ENCODE data around the gene ZNF175.
"Not testable (repeated sequence)": the region's sequence is repeated elsewhere in the genome, so short reads cannot be mapped to it uniquely, and the experiment has no call there.

ZNF175 gene

GRCh38 chr19:51593138-51593890 lies 22.2 kb downstream of the ZNF175 start:
- no peak for DNase-seq

DNA sequence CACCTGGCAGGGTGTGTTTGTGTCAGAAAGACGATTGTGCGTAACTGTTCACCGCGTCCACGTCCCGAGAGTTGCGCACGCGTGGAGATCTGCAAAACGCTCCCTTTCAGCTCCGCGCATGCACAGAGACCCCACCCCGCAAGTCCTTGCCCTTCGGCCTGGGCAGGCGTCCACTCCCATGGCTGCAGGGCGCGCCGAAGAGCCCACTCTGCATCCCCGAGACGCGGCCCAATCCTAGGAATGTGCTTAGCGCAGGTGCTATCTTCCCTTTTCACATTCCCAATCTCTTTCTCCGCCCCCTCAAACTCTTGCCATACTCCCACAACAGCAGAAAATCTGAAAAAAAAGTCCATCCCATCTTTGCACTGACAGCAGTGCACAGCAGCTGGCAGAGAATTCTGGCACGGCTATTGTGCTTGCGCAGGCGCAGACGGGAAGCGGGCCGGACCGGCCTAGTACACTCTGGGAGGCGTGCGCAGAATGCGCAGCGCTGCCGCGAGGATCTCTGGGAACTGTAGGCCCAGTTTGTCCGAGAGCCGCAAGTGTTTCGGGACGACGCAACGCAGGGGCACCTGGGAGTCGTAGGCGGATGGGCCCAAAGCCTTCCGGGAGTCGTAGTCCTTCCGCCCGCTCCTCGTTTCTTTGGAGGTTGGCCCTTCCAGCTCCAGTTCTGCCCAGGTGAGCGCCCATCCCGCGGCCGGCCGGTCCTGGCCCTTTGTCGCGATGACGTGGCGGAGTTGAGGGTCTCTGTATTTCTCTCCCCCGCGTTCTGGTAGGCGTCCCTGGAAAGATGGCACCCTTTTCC lies 23.1 kb downstream of the ZNF175 start:
- DNase-seq = peak; percentile 90

DNA sequence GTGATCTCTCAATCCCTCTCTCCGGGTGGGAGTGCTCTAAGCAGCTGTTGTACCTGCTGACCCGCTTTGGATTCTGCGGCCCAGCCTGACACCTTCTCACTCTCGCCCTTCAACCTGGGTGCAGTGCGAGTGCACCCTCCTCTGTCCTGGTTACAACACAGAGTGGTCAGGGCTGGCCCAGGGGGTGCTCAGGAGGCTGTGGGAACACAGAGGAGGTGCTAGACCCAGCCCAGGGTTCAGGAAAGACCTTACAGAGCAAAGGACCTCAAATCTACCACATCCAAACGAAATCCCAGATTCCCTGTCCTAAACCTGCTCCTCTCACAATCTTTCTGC lies 23.7 kb downstream of the ZNF175 start:
- DNase-seq = no peak

DNA sequence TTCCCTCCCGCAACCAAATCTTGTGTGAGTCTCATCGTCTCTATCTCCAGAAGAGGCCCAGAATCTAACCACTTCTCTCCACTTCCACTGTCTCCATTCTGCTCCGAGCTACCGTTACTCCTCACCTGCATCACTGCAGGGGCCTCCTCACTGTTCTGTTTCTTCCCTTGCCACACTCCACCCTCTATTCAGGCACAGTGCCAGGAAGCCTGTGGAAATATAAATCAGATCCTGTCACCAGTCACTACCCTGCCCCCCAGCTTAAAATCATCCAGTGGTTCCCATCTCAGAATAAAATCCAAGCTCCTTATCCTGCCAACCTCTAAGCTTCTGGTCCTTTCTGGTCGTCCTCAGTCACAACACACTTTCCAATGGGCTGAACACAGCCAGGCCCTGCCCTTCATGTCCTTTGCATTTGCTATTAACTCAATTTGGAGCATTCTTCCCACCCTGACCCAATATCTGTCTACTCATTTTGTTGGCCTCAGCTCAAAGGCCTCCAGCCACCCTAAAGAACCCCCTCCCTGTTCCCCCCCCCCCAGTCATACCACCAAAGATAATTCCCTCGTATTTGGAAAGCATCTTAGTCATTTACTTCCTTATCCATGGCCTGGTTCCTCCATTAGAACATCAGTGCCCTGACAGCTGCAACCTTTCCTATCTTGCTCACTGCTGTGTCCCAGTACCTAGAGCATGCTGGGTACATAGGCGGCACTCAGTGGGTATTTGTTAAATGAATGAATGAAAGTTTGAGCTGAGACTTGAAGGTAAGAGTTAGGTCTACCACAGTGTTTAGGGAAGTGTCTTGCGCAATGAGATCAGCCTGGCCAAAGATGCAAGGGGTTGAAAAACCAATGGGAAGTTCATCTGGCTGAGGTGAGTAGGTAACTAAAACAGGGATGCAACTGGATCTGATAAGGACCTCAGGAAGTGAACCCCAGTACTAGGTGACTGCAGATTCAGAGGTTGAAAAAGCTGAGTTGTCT lies 24.4 kb downstream of the ZNF175 start:
- no peak for DNase-seq

- DNase-seq = no peak
Measured at GRCh38 chr19:51598159-51598915, 27.3 kb downstream of the ZNF175 start.

GRCh38 chr19:51599084-51599483 lies 28.0 kb downstream of the ZNF175 start:
- no peak for DNase-seq

DNA sequence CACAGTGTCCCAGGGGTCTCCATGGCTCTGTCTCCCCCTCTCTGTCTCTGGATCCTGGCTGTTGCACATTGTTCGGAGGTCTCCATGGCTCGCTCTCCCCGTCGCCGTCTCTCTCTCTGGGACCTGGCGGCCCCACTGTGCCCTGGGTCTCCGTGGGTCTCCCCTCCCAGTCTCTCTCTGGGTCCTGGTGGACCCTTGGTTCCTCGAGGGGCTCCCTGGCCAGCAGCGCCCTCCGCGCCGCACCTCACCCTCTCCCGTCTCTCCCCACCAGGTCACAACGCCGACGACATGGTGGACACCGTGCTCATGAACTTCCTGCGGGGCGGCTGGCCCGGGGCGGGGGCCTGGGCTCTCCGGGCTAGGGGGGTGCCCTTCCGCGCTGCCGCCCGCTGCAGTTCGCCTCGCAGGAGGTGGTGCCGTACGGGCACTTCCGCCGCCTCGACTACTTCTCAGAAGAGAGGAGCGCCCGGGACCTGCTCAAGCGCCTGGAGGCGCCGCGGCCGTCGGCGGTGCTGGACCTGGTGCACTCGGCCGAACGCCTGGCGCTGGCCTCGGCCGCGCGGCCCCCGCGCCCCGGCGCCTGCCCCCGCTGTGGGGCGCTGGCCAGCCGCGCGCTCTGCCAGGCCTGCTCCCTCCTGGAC lies 30.0 kb downstream of the ZNF175 start:
- no peak for DNase-seq

DNA sequence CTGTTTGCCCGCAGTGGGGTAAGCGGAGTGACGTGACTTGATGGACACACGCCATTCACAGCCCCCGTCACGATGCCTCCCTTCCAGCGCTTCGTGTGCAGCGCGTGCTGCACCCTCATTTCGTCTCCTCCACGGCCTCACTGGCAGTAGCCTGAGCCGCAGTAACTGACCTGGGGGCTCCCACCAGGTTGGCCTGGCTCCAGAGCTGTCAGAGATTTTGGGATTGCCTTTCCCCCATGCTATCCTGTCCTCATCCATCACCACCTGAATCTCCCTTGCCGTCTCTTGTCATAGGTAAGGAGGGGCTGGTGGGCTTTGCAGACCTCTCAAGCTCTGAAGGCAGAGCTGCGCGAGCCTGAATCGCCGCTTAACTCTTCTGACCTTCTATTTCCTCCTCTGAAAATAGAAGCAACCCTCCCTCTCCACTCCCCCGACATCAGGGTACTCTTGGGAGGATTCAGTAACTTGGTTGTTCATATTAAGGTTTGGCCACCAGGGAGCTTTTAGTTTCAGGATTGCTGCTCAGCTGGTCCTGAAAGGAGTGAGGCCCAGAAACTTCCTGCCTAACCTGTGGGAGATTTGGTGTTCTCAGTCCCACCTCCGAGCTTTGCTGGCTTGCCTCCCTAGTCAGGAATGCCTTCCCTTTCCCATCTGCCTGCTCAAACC lies 31.2 kb downstream of the ZNF175 start:
- no peak for DNase-seq

DNA sequence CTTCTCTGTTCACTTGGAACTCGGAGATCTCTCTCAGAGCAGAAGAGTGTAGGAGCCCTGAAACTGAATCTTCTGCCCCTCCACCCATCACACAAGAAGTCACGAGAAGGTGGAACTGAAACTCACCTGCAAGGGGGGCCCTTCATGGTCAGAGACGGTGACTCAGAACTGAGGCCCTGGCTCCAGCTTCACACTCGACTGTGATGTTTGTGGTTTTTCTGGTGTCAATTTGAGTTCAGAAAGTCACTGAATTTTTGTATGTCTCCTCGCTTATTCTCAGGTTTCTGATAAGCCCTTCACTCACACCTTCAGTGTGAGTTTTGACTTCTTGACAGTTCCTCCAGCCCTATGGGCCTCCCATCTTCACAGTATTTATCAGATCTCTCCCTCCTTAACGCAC lies 36.0 kb downstream of the ZNF175 start:
- DNase-seq = no peak

- no peak for DNase-seq
Measured at GRCh38 chr19:51607920-51608562, 37.0 kb downstream of the ZNF175 start.

GRCh38 chr19:51610576-51610975 lies 39.5 kb downstream of the ZNF175 start:
- DNase-seq = no peak

- no peak for DNase-seq
Measured at GRCh38 chr19:51614789-51615188, 43.7 kb downstream of the ZNF175 start.

DNA sequence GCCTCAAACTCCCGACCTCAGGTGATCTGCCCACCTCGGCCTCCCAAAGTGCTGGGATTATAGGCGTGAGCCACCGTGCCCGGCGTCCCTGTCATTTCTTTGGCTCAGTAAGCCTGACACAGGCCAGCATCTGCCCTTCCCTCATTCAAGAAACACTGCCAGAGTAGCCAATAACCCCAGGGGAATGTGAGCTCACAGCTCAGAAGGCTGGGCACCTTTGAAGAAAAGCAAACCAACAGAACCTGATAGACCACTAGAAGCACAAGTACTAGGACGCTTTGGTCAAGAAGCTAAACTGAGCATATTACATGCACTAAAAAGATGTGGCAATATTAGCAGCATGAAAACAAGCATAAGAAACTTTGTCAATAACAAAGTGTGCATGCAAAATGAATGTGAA lies 44.9 kb downstream of the ZNF175 start:
- no peak for DNase-seq

DNA sequence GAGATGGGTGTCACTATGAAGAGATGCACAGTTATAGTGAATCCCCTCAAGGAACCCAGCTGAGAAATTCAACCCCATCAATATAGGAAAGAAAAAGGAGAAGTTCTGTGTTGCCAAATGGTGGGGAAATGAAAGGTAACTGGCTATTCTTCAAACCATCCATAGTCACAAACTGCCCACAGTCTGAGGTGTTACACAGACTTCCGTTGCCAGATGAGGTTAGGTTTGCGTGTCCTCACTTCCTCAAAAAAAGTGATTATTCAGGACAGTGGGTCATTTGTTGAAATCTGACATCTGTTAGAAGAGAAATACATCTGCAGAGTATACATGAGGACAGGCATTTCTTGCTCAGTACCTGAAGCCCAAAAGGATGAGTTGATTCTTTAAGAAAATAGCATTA lies 50.1 kb downstream of the ZNF175 start:
- no peak for DNase-seq

- no peak for DNase-seq
Measured at GRCh38 chr19:51626675-51627074, 55.6 kb downstream of the ZNF175 start.

DNA sequence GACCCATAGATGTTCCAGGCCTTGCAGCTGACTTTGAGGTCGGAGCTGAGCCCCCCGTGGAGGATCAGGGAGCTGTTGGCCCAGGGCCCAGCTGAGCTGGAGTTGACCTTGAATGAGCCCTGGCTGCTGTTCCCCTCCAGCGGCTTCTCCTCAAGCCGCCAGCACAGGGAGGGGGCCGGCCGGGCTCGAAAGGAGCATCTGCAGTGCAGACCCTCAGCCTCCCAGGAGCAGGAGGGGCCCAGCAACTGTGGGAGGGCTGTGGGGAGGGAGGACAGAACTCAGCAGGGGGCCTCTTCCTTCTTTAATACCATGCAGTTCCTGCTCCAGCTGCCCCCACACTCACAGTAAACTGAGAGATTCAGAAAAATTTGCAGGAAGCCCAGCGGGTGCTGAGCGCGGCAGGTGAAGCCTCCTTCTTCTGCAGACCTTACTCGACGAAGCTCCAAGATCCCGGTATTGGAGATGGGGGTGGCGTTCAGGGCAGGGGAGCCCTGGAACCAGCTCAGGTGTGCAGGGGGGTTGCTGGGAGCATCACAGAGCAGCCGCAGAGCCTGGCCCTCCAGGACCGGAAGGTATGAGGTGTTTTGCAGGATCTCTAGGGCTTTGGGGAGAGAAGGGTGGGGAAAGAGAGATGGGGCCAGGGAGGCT lies 56.5 kb downstream of the ZNF175 start:
- DNase-seq = no peak

DNA sequence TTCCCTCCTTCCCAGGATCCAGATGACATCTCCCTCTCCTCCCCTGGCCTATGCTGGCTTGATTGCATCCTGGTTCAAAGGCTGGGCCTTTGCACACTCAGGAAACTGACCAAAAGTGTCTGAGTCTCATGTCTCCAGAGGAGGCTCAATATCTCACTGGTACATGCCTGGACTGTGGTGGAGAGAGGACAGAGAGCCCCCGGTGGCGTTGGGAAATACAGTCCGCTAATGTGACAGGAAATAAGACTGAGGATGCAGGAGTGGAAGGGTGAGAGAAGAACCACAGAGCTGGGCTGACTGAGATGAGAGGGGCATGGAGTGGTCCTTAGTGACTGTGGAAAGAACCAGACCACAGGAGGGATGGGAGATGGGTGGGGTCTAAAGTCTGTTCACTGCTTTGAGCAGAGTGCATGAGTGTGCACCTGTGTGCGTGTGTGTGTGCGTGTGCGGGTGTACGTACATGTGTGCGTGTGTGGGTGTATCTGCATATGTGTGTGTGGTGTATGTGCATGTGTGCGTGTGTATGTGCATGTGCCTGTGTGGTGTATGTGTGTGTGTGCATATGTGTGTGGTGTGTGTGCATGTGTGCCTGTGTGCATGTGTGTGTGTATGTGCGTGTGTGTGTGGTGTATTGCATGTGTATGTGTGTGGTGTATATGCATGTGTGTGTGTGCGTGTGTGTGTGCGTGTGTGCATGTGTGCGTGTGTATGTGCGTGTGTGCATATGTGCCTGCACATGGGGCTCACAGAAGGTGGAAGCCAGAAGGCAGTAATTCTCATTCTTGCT lies 57.3 kb downstream of the ZNF175 start:
- DNase-seq = no peak

GRCh38 chr19:51630315-51630714 lies 59.2 kb downstream of the ZNF175 start, which contains the start of gene SIGLEC5:
TSS of gene SIGLEC5 (minus strand) at chr19:51630401. CDS start at chr19:51630335, 66 bp downstream.
- not testable (repeated sequence) for DNase-seq

DNA sequence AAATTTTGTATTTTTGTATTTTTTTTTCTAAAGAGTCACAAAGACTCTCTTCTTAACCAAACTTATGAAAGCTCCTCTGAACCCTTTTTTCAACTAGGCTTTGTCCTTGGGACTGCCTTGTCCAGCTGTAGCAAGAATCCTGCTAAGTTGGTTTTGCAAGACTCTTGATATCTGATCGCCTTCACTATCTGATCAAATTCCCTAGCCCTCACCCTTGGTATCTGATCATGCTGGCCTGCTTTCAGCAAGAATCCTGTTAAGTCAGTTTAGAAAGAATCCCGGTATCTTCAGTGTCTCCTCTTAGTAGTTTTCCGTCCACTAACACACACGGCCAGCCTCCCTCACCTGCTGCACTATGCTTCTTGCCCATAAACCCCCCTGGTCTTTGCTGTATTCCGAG lies 61.0 kb downstream of the ZNF175 start:
- no peak for DNase-seq

Data from DMS 273 treated with DMSO at 0.1 percent for 48 hours (cell line).